Measurements from ENCODE around the gene LTBP1. TPM values are rescaled to one million over a fixed set of nuclear protein-coding genes. Genes with fewer than 3 reads are reported as not detected.

Gene LTBP1
- total and polyA plus RNA-seq, 9 donors = 13.5 to 117 (median 41.8) TPM

DNA sequence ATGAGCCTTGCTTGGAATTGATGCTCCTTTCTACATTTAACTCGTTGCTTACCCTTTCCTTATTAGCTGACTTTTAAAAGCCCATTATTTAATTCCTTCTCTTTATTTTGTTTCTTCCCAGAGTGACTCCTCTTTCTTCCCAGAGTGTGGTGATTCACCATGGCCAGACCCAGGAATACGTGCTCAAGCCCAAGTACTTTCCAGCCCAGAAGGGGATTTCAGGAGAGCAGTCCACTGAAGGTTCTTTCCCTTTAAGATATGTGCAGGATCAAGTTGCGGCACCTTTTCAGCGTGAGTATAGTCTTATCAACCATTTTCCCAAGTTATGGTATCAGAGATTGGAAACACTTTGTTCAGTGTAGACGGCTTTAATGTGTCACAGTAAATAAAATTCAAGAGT lies 163.7 kb downstream of the LTBP1 start:
- intact Hi-C loops (cut with DNase I) = loop anchor here in 1 of 4 donors (5.0 kb wide), 1 partner anchor 38 kb away; no protein-coding TSS in a partner anchor
- WGBS, 3 donors = 43 to 50% (median 44%) methylated on average over 5 of the region's 5 CpGs

GRCh38 chr2:33111002-33111446 lies 164.3 kb downstream of the LTBP1 start:
- Histone ChIP-seq H3K9me3 (no peaks in the 10 kb centered on the region), H3K27ac (no peak overlapping the region), H3K36me3 (no peaks in the 10 kb centered on the region), H3K4me1 (ENCODE audit: insufficient read depth) (peaks cover 19% of the 10 kb centered on the region), H3K4me3 (no peak overlapping the region), H3K27me3 (no peaks in the 10 kb centered on the region)
- intact Hi-C loops (cut with DNase I) = loop anchor here in 1 of 4 donors (5.0 kb wide), 1 partner anchor 39 kb away; no protein-coding TSS in a partner anchor
- DNase-seq = peak in 3 of 5 donors; percentile 20 to 42 (median 27)
- TF ChIP-seq POLR2A (IDR thresholded peaks at IDR 0.05) = no peak
- TF ChIP-seq, protein P1, sequence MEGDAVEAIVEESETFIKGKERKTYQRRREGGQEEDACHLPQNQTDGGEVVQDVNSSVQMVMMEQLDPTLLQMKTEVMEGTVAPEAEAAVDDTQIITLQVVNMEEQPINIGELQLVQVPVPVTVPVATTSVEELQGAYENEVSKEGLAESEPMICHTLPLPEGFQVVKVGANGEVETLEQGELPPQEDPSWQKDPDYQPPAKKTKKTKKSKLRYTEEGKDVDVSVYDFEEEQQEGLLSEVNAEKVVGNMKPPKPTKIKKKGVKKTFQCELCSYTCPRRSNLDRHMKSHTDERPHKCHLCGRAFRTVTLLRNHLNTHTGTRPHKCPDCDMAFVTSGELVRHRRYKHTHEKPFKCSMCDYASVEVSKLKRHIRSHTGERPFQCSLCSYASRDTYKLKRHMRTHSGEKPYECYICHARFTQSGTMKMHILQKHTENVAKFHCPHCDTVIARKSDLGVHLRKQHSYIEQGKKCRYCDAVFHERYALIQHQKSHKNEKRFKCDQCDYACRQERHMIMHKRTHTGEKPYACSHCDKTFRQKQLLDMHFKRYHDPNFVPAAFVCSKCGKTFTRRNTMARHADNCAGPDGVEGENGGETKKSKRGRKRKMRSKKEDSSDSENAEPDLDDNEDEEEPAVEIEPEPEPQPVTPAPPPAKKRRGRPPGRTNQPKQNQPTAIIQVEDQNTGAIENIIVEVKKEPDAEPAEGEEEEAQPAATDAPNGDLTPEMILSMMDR (IDR thresholded peaks at IDR 0.05) = no peak
- no peak for TF ChIP-seq EP300 (IDR thresholded peaks at IDR 0.05)
- WGBS, 3 donors = 9 to 32% (median 12%) methylated on average over 10 of the region's 10 CpGs

More for the DNA sequence above, 163.7 kb downstream of the LTBP1 start:
- no peak for DNase-seq
- no peaks in the 10 kb centered on the region for H3K36me3 ChIP-seq
- H3K4me1 ChIP-seq (ENCODE audit: insufficient read depth) = peaks cover 19% of the 10 kb centered on the region
- H3K27me3 ChIP-seq = no peaks in the 10 kb centered on the region
- no peak overlapping the region for H3K27ac ChIP-seq
- TF ChIP-seq EP300 (IDR thresholded peaks at IDR 0.05) = no peak
- no peak for TF ChIP-seq POLR2A (IDR thresholded peaks at IDR 0.05)
- TF ChIP-seq, protein P1 (IDR thresholded peaks at IDR 0.05) = no peak
- no peaks in the 10 kb centered on the region for H3K9me3 ChIP-seq
- no peak overlapping the region for H3K4me3 ChIP-seq

- intact Hi-C loops (cut with DNase I) = no loop called here
- H3K36me3 ChIP-seq = no peaks in the 10 kb centered on the region
Observed at GRCh38 chr2:33115196-33115595, 168.4 kb downstream of the LTBP1 start.

DNA sequence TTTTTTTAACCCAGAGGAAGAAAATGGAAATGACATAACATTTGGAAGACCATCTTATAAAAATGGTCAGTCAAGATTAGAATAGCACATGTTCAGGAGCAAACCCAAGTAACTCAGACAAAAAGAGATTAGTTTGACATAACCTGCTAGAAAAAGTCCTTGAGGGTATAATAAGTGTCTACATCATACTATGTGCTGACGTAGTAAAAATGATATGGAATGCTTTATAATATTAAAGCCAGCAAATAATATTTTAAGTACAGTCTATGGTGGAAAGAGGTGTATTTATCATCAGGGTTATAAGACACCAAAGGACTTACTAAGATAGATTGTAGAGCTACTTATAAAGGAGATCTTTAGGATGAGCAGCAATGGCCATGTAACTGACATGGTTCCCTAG lies 169.0 kb downstream of the LTBP1 start:
- Histone ChIP-seq H3K27me3 (no peaks in the 10 kb centered on the region), H3K4me3 (no peak overlapping the region), H3K4me1 (ENCODE audit: insufficient read depth) (peaks cover 4% of the 10 kb centered on the region), H3K9me3 (no peaks in the 10 kb centered on the region), H3K27ac (no peak overlapping the region), H3K36me3 (no peaks in the 10 kb centered on the region)
- intact Hi-C loops (cut with DNase I) = no loop called here
- TF ChIP-seq POLR2A (IDR thresholded peaks at IDR 0.05) (no peak), EP300 (IDR thresholded peaks at IDR 0.05) (no peak)
- TF ChIP-seq, protein P1 (IDR thresholded peaks at IDR 0.05) = no peak
- no peak for DNase-seq
- WGBS, 3 donors = 88 to 93% (median 92%) methylated on average over 1 of the region's 1 CpG

More at GRCh38 chr2:33115196-33115595, 168.4 kb downstream of the LTBP1 start:
- Histone ChIP-seq H3K27ac (no peak overlapping the region), H3K27me3 (no peaks in the 10 kb centered on the region), H3K4me3 (no peak overlapping the region), H3K4me1 (ENCODE audit: insufficient read depth) (peaks cover 7% of the 10 kb centered on the region), H3K9me3 (no peaks in the 10 kb centered on the region)
- no peak for DNase-seq
- WGBS, 3 donors = 97 to 99% (median 97%) methylated on average over 2 of the region's 2 CpGs
- TF ChIP-seq, protein P1 (IDR thresholded peaks at IDR 0.05) = no peak
- no peak for TF ChIP-seq POLR2A (IDR thresholded peaks at IDR 0.05)
- no peak for TF ChIP-seq EP300 (IDR thresholded peaks at IDR 0.05)

All from ovary (tissue), 9 donors.